ENCODE data around the gene NUP62. TPM values are rescaled to one million over a fixed set of nuclear protein-coding genes. Genes with fewer than 3 reads are reported as not detected.
A peak's percentile ranks its signal among the peaks of the same experiment; 100 is the strongest.

Gene NUP62
- total and polyA plus RNA-seq, 2 of the 8 experiments (the other 6 are each of a cell fraction or from before 2014, with no cell fraction given): 50.0 to 107 TPM

GRCh38 chr19:49929611-49930482, 543 bp upstream of the NUP62 start (continued):
- no peak for TF ChIP-seq CHD7 (IDR thresholded peaks at IDR 0.05; ENCODE audit: insufficient replicate concordance, low read length)
- peak in 1 of 2 experiments; percentile 19; a peak in 2 of 4 replicates for TF ChIP-seq SIN3A (conservative IDR thresholded peaks at IDR 0.05 in 1 of 2, IDR thresholded peaks at IDR 0.05 in 1 of 2; ENCODE audit: low read depth in 1 of 2, low read length in 2 of 2)
- TF ChIP-seq JUND (IDR thresholded peaks at IDR 0.05; ENCODE audit: low read length): peak; percentile 7; the same call in 1 of the 2 replicates
- peak; percentile 36; the same call in 1 of the 2 replicates for TF ChIP-seq ATF2 (IDR thresholded peaks at IDR 0.05; ENCODE audit: low read length)
- TF ChIP-seq KDM4A (IDR thresholded peaks at IDR 0.05; ENCODE audit: low read depth, low read length, severe bottlenecking): no peak
- TF ChIP-seq POLR2A (IDR thresholded peaks at IDR 0.05; ENCODE audit: control extremely low read depth in 1 of 2, low read depth in 2 of 2, low read length in 2 of 2): peak; percentile 97 to 99
- peak; percentile 86; the same call in 1 of the 2 replicates for TF ChIP-seq GTF2F1 (IDR thresholded peaks at IDR 0.05; ENCODE audit: borderline replicate concordance, low read depth, low read length)

Data from H1 (cell line).